Thyroid gland (tissue), 4 donors: ENCODE measurements around the gene ING4. TPM values are rescaled to one million over a fixed set of nuclear protein-coding genes. Genes with fewer than 3 reads are reported as not detected.
"Not testable (repeated sequence)": the region's sequence is repeated elsewhere in the genome, so short reads cannot be mapped to it uniquely, and the experiment has no call there.

Experiments
- DNase-seq, 2 donors: peaks; one replicate each; pipeline ENCODE4 v3.0.0-alpha.2; 2019
- H3K27ac ChIP-seq, 3 donors: fragments of 200-600 bp; sonication (generic); 1 replicate in 2 of 3; 2 replicates in 1 of 3; pipeline ENCODE4 v1.5.1; 2016 to 2019; ENCODE audit warnings: mild to moderate bottlenecking in 1 of 3, moderate library complexity in 1 of 3
- H3K27me3 ChIP-seq: fragments of 200-600 bp; sonication (generic); one replicate; pipeline ENCODE4 v1.5.1; 2019
- H3K36me3 ChIP-seq, 2 donors: fragments of 200-600 bp; sonication (generic); one replicate each; pipeline ENCODE4 v1.5.1; 2016 to 2019
- H3K4me1 ChIP-seq, 2 donors: fragments of 200-600 bp; sonication (generic); one replicate each; pipeline ENCODE4 v1.5.1; 2017 to 2019
- H3K4me3 ChIP-seq, 3 donors: fragments of 200-600 bp; sonication (generic); replicated peaks in 1 of 3; 1 replicate in 2 of 3; 2 replicates in 1 of 3; pipeline ENCODE4 v1.5.1; 2016; ENCODE audit warnings: mild to moderate bottlenecking in 1 of 3
- H3K9me3 ChIP-seq: fragments of 200-600 bp; sonication (generic); one replicate; pipeline ENCODE4 v1.5.1; 2017
- POLR2A ChIP-seq, 2 donors: fragments of 450-650 bp; IDR thresholded peaks; one replicate each; pipeline ENCODE4 v1.6.1; 2017; ENCODE audit warnings: antibody characterized with exemption in 2 of 2, mild to moderate bottlenecking in 2 of 2, moderate library complexity in 1 of 2
- WGBS, 2 donors: methylation state at CpG; one replicate each; pipeline ENCODE4 v1.1.5; 2017; 5-methylcytosine and 5-hydroxymethylcytosine counted together
- intact Hi-C: fragments of 100-400 bp; cut with DNase I; formaldehyde crosslinking; loops from one replicate; pipeline ENCODE4 v1.15.1; 2023
- total RNA-seq, 4 donors: library from RNA; depleted of rRNA; stranded (reverse); fragments of >200 nt; gene quantifications; one replicate each; pipeline ENCODE4 v1.2.3, GENCODE V29; 2016
- TF ChIP-seq, protein P1 (sequence below), 6 experiments: fragments of 200-600 bp in 3 of 6; fragments of 450-650 bp in 3 of 6; sonication (generic) in 3 of 6; IDR thresholded peaks; one replicate each; pipeline ENCODE4 v1.5.1; 2016 to 2019; ENCODE audit warnings: antibody characterized with exemption in 6 of 6, mild to moderate bottlenecking in 2 of 6, inconsistent platforms in 1 of 6, moderate library complexity in 1 of 6

ING4 gene
- 10 to 100 TPM; 52.7 to 85.1 (median 67.2) TPM for total RNA-seq

DNA sequence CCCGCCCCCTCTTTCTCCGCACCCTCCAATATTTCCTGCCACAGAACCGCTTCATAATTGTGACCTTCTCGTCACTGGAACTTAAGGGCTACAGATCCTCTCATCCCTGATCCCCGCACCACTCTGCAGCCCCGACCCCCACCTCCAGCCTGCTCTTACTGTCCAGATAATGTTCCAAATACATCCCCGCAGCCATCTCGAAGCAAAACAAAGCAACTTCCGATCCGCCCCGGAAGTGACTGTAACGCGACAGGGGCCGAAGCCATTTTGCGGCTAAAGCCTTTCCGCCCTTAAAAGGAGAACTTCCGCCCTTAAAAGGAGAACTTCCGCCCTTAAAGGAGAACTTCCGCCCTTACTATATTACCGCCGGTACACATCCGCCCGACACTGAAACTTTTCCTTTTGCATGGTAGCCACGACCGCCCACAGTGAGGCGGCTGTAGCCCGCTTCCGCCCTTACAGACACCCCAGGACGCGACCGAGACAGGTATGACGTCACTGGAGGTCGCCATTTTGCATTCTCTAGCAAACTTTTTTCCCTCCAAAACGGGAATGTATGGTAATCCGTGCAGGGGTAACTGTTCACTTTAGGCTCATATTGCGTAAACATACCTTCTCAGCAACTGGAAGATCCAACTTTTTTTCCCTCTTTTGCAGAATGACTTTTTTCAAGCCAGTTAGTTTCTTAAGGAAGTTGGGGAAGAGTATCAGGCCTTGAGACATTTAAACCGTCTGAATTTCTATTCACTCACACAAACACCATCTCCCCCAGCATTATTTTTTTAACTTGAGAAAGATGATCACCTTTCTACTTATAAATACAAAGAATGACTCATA lies at the start of gene ING4:
Gene ING4 (minus strand): TSS at position 214 of the 837 bp plus-strand sequence. CDS start 18 bp downstream, at position 196.
- 2 to 3% methylated on average over 37 of the region's 37 CpGs for WGBS, 2 donors
- H3K4me1 ChIP-seq, result peaks cover 9 to 10% of the 10 kb centered on the region in 2 donors
- peak within 1 kb of the TSS; percentile 41 to 71 (median 48) for H3K27ac ChIP-seq
- intact Hi-C loops, result loop anchor here (10.0 kb wide), 1 partner anchor 62 kb away; the partner anchor contains the start of gene COPS7A
- H3K36me3 ChIP-seq, result peaks cover 14 to 15% of the 10 kb centered on the region in 2 donors
- no peaks in the 10 kb centered on the region for H3K9me3 ChIP-seq
- no peaks in the 10 kb centered on the region for H3K27me3 ChIP-seq
- TF ChIP-seq, protein P1, sequence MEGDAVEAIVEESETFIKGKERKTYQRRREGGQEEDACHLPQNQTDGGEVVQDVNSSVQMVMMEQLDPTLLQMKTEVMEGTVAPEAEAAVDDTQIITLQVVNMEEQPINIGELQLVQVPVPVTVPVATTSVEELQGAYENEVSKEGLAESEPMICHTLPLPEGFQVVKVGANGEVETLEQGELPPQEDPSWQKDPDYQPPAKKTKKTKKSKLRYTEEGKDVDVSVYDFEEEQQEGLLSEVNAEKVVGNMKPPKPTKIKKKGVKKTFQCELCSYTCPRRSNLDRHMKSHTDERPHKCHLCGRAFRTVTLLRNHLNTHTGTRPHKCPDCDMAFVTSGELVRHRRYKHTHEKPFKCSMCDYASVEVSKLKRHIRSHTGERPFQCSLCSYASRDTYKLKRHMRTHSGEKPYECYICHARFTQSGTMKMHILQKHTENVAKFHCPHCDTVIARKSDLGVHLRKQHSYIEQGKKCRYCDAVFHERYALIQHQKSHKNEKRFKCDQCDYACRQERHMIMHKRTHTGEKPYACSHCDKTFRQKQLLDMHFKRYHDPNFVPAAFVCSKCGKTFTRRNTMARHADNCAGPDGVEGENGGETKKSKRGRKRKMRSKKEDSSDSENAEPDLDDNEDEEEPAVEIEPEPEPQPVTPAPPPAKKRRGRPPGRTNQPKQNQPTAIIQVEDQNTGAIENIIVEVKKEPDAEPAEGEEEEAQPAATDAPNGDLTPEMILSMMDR (IDR thresholded peaks at IDR 0.05), result no peak
- TF ChIP-seq POLR2A (IDR thresholded peaks at IDR 0.05), result peak in 1 of 2 donors; percentile 45
- H3K4me3 ChIP-seq, result peak within 1 kb of the TSS; percentile 30 to 61 (median 51)
- DNase-seq, result peak; percentile 98 to 99

DNA sequence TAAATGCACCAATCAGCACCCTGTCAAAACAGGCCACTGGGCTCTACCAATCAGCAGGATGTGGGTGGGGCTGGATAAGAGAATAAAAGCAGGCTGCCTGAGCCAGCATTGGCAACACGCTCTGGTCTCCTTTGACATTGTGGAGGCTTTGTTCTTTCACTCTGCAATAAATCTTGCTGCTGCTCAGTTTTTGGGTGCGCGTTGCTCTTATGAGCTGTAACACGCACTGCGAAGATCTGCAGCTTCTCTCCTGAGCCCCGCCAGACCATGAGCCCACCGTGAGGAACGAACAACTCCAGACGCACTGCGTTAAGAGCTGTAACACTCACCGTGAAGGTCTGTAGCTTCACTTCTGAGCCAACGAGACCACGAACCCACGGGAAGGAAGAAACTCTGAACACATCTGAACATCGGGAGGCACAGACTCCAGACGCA lies 46.1 kb upstream of the ING4 start:
- H3K4me3 ChIP-seq, result no peak overlapping the region
- intact Hi-C loops, result no loop called here
- TF ChIP-seq, protein P1 (IDR thresholded peaks at IDR 0.05), result no peak
- TF ChIP-seq POLR2A (IDR thresholded peaks at IDR 0.05), result no peak
- DNase-seq, result no peak
- H3K27ac ChIP-seq, result no peak overlapping the region
- no peaks in the 10 kb centered on the region for H3K4me1 ChIP-seq
- no peaks in the 10 kb centered on the region for H3K36me3 ChIP-seq
- no peaks in the 10 kb centered on the region for H3K27me3 ChIP-seq
- H3K9me3 ChIP-seq, result no peaks in the 10 kb centered on the region
- 85 to 86% methylated on average over 16 of the region's 16 CpGs for WGBS, 2 donors

DNA sequence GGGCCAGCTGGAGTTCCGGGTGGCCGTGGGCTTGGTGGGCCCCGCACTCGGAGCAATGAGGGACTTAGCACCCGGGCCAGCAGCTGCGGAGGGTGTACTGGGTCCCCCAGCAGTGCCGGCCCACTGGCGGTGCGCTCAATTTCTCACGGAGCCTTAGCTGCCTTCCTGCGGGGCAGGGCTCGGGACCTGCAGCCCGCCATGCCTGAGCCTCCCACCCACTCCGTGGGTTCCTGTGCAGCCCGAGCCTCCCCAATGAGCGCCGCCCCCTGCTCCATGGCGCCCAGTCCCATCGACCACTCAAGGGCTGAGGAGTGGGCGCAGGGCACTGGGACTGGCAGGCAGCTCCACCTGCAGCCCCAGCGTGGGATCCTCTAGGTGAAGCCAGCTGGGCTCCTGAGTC lies 45.4 kb upstream of the ING4 start:
- H3K27me3 ChIP-seq, H3K4me1 ChIP-seq, H3K9me3 ChIP-seq, H3K27ac ChIP-seq, intact Hi-C loops, H3K4me3 ChIP-seq, DNase-seq, H3K36me3 ChIP-seq: not testable (repeated sequence)
- WGBS, 2 donors, result 91 to 95% methylated on average over 6 to 9 of the region's 21 CpGs

DNA sequence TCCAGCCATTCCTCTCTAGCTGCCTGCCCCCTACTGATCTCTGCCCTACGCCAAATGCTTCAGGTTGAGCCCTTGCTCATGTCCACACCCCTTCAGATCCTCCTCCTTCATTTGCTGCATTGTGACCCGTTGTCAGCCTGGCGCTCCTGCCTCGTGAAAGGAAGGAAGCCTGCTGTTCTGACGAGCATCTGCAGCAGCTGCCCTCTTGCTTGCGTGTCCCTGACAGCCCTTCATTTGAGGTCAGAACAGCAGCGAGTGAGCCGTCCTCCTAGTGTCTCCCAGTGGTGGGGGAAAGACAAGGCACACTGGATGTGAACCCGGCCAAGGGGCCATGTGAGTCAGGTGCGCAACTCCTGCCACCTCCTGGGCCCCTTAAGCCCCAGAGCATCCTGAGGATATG lies 40.7 kb upstream of the ING4 start:
- intact Hi-C loops, result no loop called here
- Histone ChIP-seq H3K27ac (no peak overlapping the region), H3K27me3 (peaks cover 23% of the 10 kb centered on the region), H3K36me3 (no peaks in the 10 kb centered on the region), H3K9me3 (no peaks in the 10 kb centered on the region), H3K4me3 (no peak overlapping the region), H3K4me1 (peaks cover 7 to 16% of the 10 kb centered on the region in 2 donors)
- TF ChIP-seq, protein P1 (IDR thresholded peaks at IDR 0.05), result no peak
- TF ChIP-seq POLR2A (IDR thresholded peaks at IDR 0.05), result no peak
- DNase-seq, result no peak
- 10 to 16% methylated on average over 10 of the region's 10 CpGs for WGBS, 2 donors

DNA sequence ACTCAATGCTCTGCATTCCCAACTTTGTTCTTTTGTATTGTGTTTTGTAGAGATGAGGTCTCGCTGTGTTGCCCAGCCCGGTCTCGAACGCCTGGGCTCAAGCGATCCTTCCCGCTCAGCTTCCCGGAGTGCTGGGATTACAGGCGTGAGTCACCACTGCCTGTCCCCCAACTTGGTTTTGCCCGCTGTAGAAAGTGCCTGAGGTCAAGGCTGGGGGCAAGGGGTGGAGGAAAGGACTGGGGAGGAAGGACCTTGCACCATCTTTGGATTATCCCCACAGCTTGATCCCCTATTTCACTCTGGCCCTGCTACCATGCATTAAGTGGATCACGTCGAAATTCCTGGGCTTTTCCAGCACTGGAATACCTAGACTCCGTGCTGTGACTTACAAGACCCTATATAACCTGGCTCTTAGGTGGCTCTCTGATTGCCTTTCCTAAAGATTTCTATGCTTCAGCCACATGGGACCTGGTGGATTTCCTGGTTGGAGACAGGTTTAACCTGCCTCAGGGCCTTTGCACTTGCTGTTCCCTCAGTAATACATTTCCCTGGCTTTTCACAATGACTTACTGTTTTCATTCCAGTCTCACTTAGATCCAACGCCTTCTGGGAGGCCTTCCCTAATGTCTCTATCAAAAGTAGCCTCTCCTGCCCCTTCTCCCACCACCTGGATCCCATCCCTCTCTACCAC lies 38.3 kb upstream of the ING4 start:
- peaks cover 7 to 16% of the 10 kb centered on the region in 2 donors for H3K4me1 ChIP-seq
- TF ChIP-seq, protein P1 (IDR thresholded peaks at IDR 0.05), result no peak
- no peak for TF ChIP-seq POLR2A (IDR thresholded peaks at IDR 0.05)
- H3K4me3 ChIP-seq, result peak overlapping the region in 1 of 3 donors; percentile 27
- intact Hi-C loops, result no loop called here
- no peak overlapping the region for H3K27ac ChIP-seq
- no peaks in the 10 kb centered on the region for H3K9me3 ChIP-seq
- no peaks in the 10 kb centered on the region for H3K36me3 ChIP-seq
- DNase-seq, result no peak
- 21 to 31% methylated on average over 9 to 13 of the region's 13 CpGs for WGBS, 2 donors
- H3K27me3 ChIP-seq, result peaks cover 23% of the 10 kb centered on the region
